Measurements from ENCODE around the gene GASK1A.
"Not testable (repeated sequence)": the region's sequence is repeated elsewhere in the genome, so short reads cannot be mapped to it uniquely, and the experiment has no call there.

The GASK1A gene

DNA sequence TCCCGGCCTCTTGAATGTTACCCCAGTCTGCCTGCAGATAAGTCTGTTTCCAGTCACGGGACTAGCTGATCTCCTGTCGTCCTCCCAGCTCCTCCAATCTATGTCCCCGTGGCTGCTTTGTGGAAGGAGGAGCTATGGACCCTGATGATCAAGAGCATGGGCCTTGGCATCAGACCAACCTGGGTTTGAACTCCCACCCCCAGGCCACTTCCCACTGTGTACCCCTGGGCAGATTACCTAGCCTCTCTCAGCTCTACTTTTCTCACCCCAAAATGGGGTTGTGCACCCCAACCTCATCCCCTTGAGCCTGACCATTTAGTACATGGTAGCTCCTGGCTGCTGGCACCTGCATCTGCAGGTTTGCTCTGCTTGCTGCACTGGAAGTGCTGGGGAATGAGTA lies 55.8 kb downstream of the GASK1A start:
- TF ChIP-seq, protein P1, sequence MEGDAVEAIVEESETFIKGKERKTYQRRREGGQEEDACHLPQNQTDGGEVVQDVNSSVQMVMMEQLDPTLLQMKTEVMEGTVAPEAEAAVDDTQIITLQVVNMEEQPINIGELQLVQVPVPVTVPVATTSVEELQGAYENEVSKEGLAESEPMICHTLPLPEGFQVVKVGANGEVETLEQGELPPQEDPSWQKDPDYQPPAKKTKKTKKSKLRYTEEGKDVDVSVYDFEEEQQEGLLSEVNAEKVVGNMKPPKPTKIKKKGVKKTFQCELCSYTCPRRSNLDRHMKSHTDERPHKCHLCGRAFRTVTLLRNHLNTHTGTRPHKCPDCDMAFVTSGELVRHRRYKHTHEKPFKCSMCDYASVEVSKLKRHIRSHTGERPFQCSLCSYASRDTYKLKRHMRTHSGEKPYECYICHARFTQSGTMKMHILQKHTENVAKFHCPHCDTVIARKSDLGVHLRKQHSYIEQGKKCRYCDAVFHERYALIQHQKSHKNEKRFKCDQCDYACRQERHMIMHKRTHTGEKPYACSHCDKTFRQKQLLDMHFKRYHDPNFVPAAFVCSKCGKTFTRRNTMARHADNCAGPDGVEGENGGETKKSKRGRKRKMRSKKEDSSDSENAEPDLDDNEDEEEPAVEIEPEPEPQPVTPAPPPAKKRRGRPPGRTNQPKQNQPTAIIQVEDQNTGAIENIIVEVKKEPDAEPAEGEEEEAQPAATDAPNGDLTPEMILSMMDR (IDR thresholded peaks at IDR 0.05; ENCODE audit: low read depth, low read length): no peak
- H3K4me3 ChIP-seq (ENCODE audit: low read depth, low read length): no peak overlapping the region

DNA sequence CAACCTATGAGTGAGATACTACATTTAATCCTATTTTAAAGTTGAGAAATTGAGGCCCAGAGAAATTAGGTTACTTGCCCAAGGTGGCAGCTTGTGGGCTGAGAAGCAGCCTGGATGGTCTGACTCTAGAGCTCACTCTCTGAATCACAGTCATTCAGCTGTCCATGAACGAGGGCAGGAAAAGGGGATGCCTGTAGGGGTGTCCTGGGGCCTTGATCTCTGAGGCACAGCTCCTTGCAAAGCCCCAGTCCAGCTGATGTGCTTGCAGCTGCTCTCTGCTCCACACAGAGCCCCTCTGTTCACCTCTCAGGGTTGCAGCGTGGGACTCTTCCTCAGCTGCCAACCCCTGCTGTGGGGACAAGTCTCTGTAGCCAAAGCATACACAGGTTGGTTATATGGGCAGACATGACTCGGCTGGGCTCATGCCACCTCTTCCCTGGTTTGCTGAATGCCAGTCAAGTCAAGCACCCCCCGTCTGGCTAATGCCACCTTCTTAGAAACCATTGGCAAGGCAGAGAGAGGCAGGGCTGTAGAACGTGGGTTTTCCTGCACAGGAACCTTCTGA lies 56.8 kb downstream of the GASK1A start:
- no peak overlapping the region for H3K4me3 ChIP-seq (ENCODE audit: low read depth, low read length)
- TF ChIP-seq, protein P1 (IDR thresholded peaks at IDR 0.05; ENCODE audit: low read depth, low read length): no peak

DNA sequence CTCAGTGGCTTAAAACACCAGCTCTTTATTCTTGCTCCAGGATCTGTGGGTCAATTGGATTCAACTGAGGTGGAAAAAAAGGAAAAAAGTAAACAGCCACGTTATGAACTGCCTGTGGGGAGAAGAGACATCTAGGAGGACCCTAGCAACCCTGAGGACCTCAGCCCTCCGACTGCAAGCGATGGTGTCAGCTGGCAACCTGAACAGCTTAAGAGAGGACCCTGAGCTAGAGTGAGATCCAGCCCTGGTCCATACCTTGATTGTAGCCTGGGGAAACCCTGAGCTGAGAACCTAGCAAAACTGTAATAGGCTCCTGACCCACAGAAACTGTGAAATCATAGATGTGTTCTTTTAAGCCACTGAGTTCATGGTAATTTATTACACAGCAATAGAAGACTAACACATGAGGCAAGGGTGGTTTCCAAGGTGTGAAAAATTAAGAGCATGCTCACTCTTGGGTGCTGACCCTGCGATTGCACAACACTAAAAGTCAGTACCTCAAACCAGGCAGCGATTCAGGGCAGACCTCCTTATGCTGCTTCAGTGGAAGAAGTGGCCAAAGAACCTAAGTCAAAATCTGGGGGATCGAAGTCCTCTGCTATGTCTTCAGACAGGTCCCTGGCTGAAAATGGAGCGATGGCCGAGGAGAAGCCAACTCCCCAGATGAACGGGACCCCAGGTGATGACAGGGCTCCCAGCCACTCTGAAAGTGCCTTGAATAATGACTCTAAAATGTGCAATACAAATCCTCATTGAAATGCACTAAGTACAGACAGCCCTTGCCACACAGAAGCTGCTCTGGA lies 57.7 kb downstream of the GASK1A start:
- TF ChIP-seq, protein P1 (IDR thresholded peaks at IDR 0.05; ENCODE audit: low read depth, low read length): no peak
- no peak overlapping the region for H3K4me3 ChIP-seq (ENCODE audit: low read depth, low read length)

DNA sequence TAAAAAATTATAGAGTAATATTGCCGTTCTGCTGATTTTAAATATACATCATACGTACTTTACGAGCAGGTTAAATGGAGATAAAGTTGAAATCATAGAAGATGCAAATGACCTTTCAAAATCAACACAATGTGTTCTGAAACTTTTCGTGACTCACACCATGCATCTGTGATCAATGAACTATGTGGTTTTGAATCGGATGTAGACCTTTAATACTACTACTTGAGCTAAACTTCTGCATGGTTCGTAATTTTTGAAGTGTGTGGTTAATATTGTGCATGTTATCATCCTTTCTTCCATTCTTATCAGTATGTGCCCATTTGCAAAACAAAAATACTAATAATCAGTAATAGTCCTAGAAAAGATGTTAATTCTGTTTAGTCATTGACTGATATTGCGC lies 58.9 kb downstream of the GASK1A start:
- TF ChIP-seq, protein P1 (IDR thresholded peaks at IDR 0.05; ENCODE audit: low read depth, low read length): no peak
- H3K4me3 ChIP-seq (ENCODE audit: low read depth, low read length): no peak overlapping the region

DNA sequence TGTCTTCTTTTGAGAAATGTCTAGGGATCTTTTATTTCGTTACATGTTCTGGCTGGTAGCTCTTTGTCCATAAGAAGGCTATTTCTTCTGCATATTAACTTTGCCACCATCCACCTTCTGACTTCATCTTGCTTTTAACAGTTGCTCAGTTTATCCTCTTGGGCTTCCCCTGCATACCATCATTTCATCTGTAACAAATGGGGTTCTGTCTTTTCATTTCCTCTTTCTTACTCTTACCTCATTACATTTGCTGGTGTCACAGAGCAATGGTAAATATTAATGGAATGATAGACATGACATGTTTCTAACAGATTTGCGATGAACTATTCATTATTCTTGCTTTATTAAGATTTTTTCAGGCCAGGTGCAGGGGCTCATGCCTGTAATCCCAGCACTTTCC lies 62.4 kb downstream of the GASK1A start:
- no peak overlapping the region for H3K4me3 ChIP-seq (ENCODE audit: low read depth, low read length)
- TF ChIP-seq, protein P1 (IDR thresholded peaks at IDR 0.05; ENCODE audit: low read depth, low read length): no peak

DNA sequence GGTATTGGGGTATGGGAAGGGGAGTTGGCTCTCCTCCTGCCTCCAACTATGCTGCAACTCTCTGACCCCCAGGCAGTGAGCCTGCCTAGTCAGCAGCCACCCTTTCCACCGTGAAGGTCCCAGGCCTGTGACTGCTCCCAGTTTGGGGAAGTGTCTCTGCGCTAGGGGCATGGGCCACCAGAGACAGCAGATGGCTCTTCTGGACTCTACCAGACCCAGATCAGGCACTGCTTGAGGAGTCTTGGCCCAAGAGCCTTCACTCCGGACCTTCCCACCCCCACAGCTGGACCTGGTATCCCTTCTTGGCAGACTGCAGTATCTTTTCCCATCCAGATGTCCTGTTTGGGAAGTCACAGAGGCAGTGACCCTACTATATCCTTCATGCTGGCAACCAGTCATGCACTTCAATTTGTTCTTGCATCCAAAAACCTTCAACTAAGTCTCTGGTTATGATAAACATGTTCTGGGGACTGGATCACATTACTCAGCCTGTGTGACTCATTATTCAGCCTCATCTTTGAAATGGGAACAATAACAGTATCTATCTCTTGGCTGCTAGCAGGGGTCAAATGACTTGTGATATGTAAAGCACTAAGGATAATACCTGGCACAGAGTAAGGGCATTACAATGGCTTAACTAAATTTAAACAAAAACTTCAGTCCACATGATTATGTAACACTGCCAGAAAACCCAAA lies 64.1 kb downstream of the GASK1A start:
- no peak overlapping the region for H3K4me3 ChIP-seq (ENCODE audit: low read depth, low read length)
- TF ChIP-seq, protein P1 (IDR thresholded peaks at IDR 0.05; ENCODE audit: low read depth, low read length): no peak

DNA sequence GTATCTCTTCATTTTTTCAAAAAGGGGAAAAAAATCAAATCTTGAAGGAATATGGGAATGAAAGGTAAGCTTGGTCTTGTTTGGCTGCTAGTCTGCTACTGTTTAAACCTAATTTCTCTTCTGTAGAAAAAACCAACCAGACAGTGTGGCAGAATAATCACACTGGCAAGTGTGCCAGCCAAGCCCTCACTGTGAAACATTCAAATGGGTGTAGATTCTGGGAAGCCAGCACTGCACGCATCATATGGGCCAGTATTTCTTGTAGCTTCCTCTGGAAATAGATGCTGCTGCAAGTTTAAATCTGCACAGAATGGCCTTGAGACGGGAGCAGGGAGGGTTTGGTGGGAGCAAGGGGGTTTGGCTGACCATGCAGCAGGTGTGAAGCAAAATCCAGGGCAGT lies 64.7 kb downstream of the GASK1A start:
- TF ChIP-seq, protein P1 (IDR thresholded peaks at IDR 0.05; ENCODE audit: low read depth, low read length): no peak
- no peak overlapping the region for H3K4me3 ChIP-seq (ENCODE audit: low read depth, low read length)

DNA sequence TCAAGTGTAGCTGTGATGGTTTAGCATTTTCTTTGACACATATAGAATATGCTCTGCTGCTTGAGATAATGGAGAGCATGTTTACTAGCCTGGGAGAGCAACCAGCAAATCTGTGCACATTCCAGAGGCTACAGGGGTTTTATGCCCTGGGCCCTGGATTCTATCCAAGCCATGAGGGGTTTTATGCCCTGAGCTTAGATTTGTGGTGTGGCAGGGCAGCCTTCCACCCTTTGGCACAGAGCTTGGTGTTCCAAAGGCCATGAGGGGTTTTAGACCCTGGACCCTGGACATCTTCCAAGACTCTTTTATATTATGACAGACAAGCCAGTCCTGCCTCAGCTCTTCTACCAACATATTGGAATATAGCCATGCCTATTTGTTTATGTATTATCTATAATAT lies 66.0 kb downstream of the GASK1A start:
- H3K4me3 ChIP-seq (ENCODE audit: low read depth, low read length): not testable (repeated sequence)

Data from WI38 (cell line).